Measurements from ENCODE around the gene DOK6.

Gene DOK6

DNA sequence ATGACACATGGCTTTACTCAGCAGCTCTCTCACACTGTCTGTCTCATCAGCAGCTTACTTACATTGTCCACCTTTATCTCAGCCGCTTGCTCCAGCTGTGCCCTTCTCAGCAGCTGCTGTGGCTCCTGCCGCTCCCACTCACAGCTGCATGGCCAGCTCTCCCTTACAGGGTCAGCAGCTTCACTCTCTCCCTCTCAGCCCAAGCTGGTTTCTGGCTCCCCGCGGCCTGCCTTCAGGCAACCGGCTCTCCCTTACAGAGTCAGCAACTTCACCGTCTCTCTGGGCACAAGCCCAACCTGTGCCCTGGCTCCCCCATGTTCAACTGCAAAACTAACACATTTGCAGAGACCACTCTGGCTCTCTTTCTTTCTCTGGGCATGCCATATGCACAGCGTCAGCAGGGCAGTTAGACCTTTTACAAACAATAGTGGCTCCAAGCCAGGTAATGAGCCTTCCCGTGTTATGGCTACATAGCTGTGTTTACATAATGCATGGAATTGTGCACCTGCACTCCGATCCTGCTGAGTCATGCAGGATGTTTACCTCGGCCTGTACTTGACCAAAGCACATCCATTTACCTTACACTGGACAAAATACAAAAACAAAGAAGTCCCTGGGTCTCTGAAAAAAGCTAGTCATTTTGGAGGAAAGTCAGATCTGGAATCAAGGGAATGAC, 167.3 kb downstream of the DOK6 start:
- TF ChIP-seq, protein P1, sequence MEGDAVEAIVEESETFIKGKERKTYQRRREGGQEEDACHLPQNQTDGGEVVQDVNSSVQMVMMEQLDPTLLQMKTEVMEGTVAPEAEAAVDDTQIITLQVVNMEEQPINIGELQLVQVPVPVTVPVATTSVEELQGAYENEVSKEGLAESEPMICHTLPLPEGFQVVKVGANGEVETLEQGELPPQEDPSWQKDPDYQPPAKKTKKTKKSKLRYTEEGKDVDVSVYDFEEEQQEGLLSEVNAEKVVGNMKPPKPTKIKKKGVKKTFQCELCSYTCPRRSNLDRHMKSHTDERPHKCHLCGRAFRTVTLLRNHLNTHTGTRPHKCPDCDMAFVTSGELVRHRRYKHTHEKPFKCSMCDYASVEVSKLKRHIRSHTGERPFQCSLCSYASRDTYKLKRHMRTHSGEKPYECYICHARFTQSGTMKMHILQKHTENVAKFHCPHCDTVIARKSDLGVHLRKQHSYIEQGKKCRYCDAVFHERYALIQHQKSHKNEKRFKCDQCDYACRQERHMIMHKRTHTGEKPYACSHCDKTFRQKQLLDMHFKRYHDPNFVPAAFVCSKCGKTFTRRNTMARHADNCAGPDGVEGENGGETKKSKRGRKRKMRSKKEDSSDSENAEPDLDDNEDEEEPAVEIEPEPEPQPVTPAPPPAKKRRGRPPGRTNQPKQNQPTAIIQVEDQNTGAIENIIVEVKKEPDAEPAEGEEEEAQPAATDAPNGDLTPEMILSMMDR (IDR thresholded peaks at IDR 0.05; ENCODE audit: low read depth, low read length, missing control alignments), result no peak
- DNase-seq (ENCODE audit: low read depth), result no peak
- H3K4me3 ChIP-seq (ENCODE audit: low read depth, low read length), result no peak overlapping the region
- in situ Hi-C loops (cut with HindIII; ENCODE audit: low sequenced_read_pairs), result no loop called here

DNA sequence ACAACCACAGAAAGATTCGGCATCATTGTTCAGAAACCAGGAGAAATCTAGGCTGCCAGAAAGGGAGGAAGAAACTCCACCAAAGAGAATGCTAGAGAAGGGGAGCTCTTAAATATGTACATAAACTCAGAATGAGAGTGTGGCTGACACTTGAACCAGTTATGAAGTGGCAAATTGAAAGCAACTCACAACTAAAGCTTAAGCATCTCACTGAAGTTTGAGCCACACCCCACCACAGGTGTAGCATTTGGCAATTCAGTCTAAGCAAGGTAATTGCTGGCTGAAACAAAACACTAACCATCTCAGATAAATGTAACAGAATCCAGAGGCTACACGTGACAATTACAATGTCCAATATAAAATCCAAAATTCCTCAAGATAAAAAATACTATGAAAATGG, 168.4 kb downstream of the DOK6 start:
- TF ChIP-seq, protein P1 (IDR thresholded peaks at IDR 0.05; ENCODE audit: low read depth, low read length, missing control alignments), result no peak
- in situ Hi-C loops (cut with HindIII; ENCODE audit: low sequenced_read_pairs), result no loop called here
- DNase-seq (ENCODE audit: low read depth), result no peak
- no peak overlapping the region for H3K4me3 ChIP-seq (ENCODE audit: low read depth, low read length)

DNA sequence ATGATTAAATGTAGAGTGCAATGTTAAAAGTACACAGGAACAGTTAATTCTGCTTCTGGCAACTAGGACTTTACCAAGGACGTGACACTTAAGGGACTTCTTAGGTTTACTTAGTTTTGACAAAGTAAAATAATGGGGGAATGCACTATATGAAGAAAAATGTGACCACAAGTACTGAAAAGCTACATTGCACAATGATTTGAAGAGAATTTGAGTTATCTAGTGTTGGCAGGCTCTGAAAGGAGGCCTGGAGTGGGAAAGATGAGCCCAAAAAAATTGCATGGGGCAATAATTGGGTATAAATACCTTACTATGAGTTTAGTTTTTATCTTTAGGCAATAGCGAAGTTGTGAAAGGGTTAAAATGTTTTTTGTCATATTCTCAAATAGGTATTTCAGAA, 173.7 kb downstream of the DOK6 start:
- H3K4me3 ChIP-seq (ENCODE audit: low read depth, low read length), result no peak overlapping the region
- DNase-seq (ENCODE audit: low read depth), result no peak
- in situ Hi-C loops (cut with HindIII; ENCODE audit: low sequenced_read_pairs), result no loop called here
- TF ChIP-seq, protein P1 (IDR thresholded peaks at IDR 0.05; ENCODE audit: low read depth, low read length, missing control alignments), result no peak

DNA sequence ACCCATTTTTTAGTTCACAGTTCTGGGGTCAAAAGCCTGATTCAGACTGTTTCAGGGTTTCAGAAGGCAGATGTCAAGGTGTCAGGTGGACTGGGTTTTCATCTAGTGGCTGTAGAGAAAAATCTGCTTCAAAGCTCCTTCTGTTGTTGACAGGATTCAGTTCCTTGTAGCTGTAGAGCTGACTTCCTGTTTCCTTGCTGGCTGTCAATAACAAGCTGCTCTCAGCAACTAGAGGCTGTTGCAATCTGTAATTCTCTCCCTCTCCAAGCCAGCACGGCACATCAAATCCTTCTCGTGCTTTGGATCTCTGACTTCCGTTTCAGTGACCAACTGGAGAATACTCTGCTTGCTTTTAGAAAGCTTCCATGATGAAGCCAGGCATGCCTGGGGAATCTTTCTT, 179.4 kb downstream of the DOK6 start:
- TF ChIP-seq, protein P1 (IDR thresholded peaks at IDR 0.05; ENCODE audit: low read depth, low read length, missing control alignments), result no peak
- in situ Hi-C loops (cut with HindIII; ENCODE audit: low sequenced_read_pairs), result no loop called here
- no peak overlapping the region for H3K4me3 ChIP-seq (ENCODE audit: low read depth, low read length)
- DNase-seq (ENCODE audit: low read depth), result no peak

DNA sequence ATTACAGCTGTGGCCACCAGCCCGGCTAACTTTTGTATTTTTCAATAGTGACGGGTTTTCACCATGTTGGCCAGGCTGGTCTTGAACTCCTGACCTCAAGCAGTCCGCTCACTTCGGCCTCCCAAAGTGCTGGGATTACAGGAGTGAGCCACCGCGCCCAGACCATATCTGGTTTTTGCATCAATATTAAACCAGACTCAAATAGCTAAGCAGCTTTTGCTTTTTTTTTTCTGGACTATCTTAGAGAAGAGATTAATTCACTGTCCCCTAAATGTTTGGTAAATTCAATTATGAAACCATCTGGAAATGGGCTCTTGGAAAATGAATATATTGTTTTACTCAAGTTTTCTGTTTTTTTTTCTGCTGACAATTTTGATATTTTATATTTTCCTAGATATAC, 183.7 kb downstream of the DOK6 start:
- in situ Hi-C loops (cut with HindIII; ENCODE audit: low sequenced_read_pairs), result no loop called here
- DNase-seq (ENCODE audit: low read depth), result no peak
- H3K4me3 ChIP-seq (ENCODE audit: low read depth, low read length), result no peak overlapping the region
- TF ChIP-seq, protein P1 (IDR thresholded peaks at IDR 0.05; ENCODE audit: low read depth, low read length, missing control alignments), result no peak

DNA sequence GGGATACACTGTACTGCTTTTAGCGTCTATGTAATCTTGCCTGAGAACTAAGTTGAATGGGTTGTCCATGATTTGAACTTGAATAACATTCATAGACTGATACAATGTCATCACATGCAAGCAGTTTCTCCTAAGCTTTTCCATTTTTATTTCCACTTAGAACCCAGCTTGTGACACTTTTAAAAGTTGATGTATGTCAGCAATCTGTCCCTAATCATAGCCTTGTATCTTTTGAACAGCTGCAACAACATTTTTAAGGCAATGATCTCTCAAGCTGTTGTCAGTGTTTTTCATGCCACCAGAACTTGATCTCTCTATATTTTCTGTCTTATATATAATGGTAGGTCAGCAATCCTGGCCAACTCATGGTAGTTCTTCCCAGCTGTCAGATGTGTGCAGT, 185.0 kb downstream of the DOK6 start:
- TF ChIP-seq, protein P1 (IDR thresholded peaks at IDR 0.05; ENCODE audit: low read depth, low read length, missing control alignments), result no peak

More for the DNA sequence above, 185.0 kb downstream of the DOK6 start:
- DNase-seq (ENCODE audit: low read depth), result no peak
- in situ Hi-C loops (cut with HindIII; ENCODE audit: low sequenced_read_pairs), result no loop called here
- no peak overlapping the region for H3K4me3 ChIP-seq (ENCODE audit: low read depth, low read length)
